Stomach (tissue), 4 donors: ENCODE results near the gene NLRX1.

ENCODE experiments used
- CTCF ChIP-seq, 7 experiments: fragments of 450-650 bp in 4 of 7; fragments of 200-600 bp in 3 of 7; sonication (generic) in 3 of 7; IDR thresholded peaks; one replicate each; pipeline ENCODE4 v1.5.1; 2016 to 2019; ENCODE audit warnings: antibody characterized with exemption in 7 of 7, control low read depth in 2 of 7, mild to moderate bottlenecking in 1 of 7
- EP300 ChIP-seq: sonication (generic); formaldehyde crosslinking; IDR thresholded peaks from one replicate; pipeline ENCODE4 v1.6.1; 2017; ENCODE audit warnings: antibody characterized with exemption
- POLR2A ChIP-seq, 4 donors: fragments of 450-650 bp; IDR thresholded peaks; one replicate each; pipeline ENCODE4 v1.6.1; 2016; ENCODE audit warnings: antibody characterized with exemption in 4 of 4, control low read depth in 2 of 4, mild to moderate bottlenecking in 1 of 4, moderate library complexity in 1 of 4
- POLR2AphosphoS5 ChIP-seq, 3 donors: sonication (generic); formaldehyde crosslinking; IDR thresholded peaks; one replicate each; pipeline ENCODE4 v1.6.1; 2016; ENCODE audit warnings: antibody characterized with exemption in 3 of 3

DNA sequence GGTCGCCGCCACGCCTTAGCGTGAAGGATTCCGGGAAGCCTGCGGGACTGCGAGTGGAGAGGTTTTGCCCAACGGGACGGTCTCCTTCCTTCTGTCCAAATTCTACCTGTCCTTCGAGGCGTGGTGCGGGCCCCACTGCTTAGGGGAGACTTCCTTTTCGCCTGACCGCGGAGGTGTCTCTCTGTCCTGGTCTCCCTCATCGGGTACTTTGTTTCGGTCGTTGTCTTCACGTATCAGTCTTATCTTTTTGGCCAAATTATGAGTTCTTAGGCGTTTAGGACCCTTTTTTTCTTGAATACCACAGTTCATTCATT lies 46.8 kb upstream of the NLRX1 start:
- no peak for TF ChIP-seq CTCF (IDR thresholded peaks at IDR 0.05)
- TF ChIP-seq POLR2A (IDR thresholded peaks at IDR 0.05), result no peak
- no peak for TF ChIP-seq POLR2AphosphoS5 (IDR thresholded peaks at IDR 0.05)
- no peak for TF ChIP-seq EP300
